Tongue (tissue), 2 donors: ENCODE data around the gene SHISA2. TPM values are rescaled to one million over a fixed set of nuclear protein-coding genes. Genes with fewer than 3 reads are reported as not detected.
A peak's percentile ranks its signal among the peaks of the same experiment; 100 is the strongest.
"Not testable (repeated sequence)": the region's sequence is repeated elsewhere in the genome, so short reads cannot be mapped to it uniquely, and the experiment has no call there.

ENCODE experiments used
- DNase-seq: peaks from one replicate; pipeline ENCODE4 v3.0.0-alpha.2; 2015
- total RNA-seq: library from RNA; depleted of rRNA; stranded (reverse); fragments of >200 nt; gene quantifications from one replicate; pipeline ENCODE4 v1.2.3, GENCODE V29; 2014

Gene SHISA2
- 116 TPM for total RNA-seq

DNA sequence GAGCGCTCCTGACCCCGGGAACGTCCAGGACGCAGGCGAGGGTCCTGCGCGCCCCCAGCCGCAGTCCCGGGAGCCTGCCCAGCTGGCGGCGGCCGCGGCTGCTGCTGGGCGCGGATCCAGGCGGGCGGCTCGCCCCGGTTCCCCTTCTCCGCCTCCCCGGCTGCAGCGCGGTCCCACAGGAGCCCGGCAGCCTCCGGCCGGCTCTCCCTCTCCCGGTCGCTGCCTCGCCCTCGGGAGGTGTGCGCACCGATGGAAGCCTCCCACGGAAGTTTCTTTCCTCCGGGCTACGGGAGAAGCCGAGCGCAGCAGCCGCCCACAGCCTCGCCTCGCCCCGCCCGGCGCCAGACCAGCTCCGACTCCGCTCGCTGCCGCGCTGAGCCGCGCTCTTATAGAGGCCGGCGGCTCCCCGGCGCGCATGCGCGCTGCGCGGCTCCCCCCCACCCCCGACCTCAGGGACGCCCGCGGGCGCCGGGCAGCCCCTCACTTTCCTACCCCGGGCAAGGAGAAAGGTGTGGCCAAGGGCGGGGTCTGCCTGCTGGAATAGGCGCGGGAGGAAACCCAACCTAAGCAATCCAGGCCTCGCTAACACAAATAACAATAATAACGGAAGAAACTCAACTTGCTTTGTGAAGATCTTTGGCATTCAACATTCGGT is at the start of gene SHISA2:
Gene SHISA2, minus strand, starts transcription at position 360 of the 655 bp plus-strand sequence. CDS start 1,041 bp downstream, outside the sequence.
- DNase-seq, result peak; percentile 89

- no peak for DNase-seq
These were observed 44.2 kb upstream of the SHISA2 start for GRCh38 chr13:26095846-26096610.

DNA sequence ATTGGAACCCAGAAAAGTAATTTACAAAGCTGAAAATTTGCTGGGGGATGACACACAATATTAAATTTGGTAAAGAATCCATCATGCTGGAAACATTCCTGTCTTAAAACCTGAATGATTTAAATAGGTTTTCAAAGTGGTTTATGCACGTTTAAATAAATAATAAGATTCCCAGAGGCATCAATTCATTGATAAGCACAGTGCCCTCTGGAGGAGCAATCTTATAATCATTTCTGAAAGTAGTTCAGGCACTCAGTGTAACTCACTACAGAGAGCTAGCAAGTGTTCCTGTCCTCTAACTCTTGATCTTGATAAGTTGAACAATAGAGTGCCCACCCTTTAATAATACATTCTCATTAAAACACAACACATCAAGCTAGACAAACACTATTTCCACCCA is 43.5 kb upstream of the SHISA2 start:
- DNase-seq, result no peak

DNA sequence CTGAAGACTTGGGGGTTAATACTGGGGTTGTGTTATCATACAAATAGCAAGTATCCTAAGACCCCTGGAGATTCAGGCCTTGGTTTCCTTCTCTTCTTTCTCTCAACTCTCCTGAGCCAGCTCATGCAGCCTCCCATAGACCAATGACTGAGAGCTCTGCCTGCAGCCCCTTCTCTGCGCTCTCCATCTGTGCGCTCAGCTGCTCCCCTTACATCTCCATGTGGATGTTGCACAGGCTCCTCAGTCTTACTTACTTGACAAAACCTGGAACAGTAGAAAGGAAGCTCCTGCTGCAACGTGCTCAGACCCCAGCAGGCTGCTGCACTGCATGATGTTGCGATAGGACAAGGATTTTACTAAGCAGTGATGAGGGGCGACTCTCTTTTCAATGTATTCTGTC is 25.0 kb upstream of the SHISA2 start:
- DNase-seq, result not testable (repeated sequence)

DNA sequence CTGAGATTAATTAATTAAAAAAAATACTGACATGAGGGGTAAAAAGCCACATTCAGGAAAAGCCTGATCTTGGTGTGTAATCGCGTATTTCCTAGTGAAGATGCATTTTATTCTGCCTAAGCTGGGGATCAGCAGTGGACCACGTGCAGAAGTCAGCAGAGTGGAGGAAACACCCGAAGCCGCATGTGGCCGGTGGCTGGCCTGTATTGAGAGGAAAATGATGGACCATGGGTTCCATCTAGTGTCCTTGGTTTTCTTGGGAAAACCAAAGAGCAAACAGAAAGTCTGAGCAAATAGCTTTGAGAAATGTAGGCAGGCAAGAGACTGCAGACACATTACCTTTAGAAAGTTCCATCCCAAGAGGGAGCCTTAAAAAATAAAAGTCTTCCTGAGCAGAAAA is 23.7 kb upstream of the SHISA2 start:
- peak; percentile 43 for DNase-seq

DNA sequence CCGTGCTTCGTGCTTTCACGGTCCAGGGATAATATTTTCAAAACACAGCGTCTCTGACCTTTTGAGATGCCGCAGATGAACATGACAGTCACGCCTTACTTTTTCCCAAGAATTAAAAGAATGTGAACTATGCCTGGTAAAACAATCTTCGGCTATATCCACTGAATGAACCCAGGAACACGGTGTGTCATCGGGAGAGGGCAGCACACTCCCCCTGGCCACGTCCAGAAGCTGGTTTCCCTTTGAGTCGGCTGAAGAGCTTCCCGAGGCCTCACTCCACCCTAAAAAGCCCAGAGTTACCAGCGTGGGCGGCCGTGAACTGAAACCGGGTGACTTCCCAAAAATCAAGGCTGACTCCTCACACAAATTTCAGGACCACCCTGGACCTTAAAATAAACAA is 22.9 kb upstream of the SHISA2 start:
- DNase-seq, result no peak

GRCh38 chr13:26072335-26072734 is 20.5 kb upstream of the SHISA2 start:
- peak; percentile 21 for DNase-seq

- peak; percentile 56 for DNase-seq
These were observed 19.9 kb upstream of the SHISA2 start for GRCh38 chr13:26071691-26072090.

- DNase-seq, result peak; percentile 24
These were observed 17.8 kb upstream of the SHISA2 start for GRCh38 chr13:26069642-26070041.

DNA sequence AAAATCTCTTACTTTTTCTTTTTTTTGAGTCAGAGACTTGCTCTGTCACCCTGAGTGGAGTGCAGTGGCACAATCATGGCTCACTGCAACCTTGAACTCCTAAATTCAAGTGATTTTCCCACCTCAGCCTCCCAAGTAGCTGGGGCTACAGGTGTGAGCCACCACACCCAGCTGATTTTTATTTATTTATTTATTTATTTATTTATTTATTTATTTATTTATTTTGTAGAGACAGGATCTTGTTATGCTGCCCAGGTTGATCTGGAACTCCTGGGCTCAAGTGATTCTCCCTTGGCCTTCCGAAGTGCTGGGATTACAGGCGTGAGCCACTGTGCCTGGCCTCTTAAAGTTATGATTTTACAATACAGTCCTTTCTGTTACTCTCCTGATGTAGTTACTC is 16.6 kb upstream of the SHISA2 start:
- not testable (repeated sequence) for DNase-seq

DNA sequence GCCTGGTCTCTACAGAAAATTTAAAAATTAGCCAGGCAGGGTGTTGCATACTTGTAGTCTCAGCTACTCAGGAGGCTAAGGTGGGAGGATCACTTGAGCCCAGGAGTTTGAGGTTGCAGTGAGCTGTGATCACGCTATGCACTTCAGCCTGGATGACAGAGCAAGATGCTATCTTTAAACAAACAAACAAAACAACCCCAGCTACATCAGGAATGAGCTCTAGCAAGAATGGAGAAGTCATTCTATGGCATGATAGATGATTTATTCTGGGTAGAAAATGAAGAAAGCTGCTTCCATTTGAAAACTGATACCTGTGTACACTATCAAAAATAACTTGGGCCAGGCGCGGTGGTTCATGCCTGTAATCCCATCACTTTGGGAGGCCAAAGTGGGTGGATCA is 15.8 kb upstream of the SHISA2 start:
- no peak for DNase-seq

- not testable (repeated sequence) for DNase-seq
These were observed 14.7 kb upstream of the SHISA2 start for GRCh38 chr13:26066492-26066891.

DNA sequence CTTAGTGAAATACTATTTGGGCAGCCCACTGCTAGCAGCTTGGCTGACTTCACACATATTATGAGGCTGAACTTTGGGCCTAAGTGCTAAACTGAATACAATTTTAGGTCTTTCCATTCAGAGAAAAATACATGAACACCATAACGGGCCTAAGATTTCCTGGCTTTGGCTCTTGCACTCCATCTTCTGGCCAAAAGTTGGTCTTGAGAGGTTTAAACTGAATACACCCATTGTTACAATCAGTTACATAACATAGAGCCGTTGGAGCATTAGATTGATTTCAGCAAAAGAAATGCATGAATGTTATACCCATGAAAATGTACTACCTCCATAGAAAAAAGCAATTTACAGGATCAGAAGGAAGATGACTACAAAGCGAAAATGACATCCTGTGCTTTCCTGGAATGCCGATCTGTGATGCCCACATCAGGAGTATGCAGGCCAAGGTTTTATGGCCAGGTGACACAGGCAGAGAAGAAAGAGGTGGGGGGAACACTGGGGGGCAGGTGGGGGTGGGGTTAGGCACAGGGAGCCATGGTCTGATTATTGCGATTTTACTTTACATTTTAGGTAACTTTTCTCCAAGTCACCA is 11.1 kb upstream of the SHISA2 start:
- DNase-seq, result peak; percentile 89

DNA sequence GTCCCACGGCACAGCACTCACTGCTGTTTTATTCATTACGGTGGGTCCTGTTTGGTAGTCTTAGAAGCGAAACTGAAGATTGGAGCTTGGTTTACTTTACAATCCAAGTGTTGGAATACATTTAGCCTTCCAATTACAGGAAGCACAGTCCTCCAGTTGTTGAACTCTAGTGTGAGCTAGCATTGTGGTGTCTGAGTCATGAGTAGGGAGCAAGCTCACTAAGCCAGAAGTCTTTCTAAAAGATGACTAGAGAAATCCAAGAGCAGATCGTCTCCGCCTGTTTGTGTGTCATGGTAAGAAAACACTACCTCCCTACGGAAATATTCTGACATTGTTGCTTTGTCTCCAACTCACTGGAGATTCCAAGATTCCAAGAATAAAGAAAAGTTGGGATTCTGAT is 10.1 kb upstream of the SHISA2 start:
- peak; percentile 51 for DNase-seq

- no peak for DNase-seq
These were observed 9.4 kb upstream of the SHISA2 start for GRCh38 chr13:26061256-26061655.

DNA sequence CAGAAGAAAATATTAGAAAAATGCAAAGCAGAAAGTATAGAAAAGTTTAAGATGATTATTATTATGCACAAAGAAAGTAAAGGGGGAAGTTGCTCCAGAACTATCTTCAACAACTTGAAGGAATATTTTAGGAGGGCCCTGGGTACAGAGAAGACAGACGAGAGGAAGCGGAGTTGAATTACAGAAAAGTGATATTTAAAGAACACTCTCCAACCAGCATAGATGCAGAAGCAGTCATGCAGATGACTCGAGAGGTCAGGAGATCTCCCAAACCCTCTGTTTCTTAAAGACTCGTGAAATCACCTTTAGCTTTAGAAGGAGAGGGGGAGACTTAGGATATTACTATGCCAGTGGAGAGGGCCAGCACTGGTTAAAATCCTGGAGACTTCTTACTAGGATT is 8.5 kb upstream of the SHISA2 start:
- DNase-seq, result peak; percentile 17

GRCh38 chr13:26058704-26059103 is 6.9 kb upstream of the SHISA2 start:
- DNase-seq, result no peak

GRCh38 chr13:26054896-26055295 is 3.1 kb upstream of the SHISA2 start:
- no peak for DNase-seq

- no peak for DNase-seq
These were observed 1.7 kb upstream of the SHISA2 start for GRCh38 chr13:26053418-26053980.

DNA sequence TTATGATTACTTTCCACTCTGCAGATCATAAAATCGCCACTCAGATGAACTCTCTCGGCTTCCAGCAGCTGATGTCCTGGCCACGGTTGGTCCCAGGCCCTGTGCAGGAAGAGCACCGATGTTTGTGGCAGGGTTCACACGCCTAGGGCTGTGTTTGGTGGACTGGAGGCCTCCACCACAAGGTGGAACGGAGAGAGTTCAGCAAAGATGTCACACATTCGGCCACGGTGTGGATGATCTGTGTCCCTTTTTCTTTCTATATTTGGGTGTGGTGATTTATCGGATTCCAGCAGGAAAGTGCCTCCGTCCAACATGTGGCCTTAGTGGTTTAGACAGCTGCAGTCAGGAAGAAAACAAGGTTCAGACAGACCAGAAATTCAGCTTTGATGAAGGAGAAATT is 521 bp upstream of the SHISA2 start:
- DNase-seq, result peak; percentile 64

DNA sequence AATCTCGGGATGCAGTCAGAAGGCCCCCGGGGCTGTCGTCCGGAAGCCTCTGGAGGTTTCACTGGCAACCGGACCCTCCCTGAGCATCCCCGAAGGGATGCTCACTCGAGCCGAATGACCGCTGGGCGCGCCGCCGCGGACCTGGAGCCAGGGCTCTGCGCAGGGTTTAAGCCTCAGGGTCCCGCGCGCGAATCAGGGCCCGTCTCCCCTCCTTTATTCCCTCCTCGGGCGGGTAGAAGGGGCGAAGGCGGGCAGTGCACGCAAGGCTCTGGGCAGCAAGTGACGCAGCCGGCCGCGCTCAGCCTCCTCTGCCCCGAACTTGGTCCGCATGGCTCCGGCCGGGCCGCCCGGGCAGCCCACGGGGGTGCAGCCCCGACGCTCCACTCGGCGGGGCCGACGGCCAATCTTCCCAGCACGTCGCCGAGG is 572 bp downstream of the SHISA2 start:
- DNase-seq, result peak; percentile 48

DNA sequence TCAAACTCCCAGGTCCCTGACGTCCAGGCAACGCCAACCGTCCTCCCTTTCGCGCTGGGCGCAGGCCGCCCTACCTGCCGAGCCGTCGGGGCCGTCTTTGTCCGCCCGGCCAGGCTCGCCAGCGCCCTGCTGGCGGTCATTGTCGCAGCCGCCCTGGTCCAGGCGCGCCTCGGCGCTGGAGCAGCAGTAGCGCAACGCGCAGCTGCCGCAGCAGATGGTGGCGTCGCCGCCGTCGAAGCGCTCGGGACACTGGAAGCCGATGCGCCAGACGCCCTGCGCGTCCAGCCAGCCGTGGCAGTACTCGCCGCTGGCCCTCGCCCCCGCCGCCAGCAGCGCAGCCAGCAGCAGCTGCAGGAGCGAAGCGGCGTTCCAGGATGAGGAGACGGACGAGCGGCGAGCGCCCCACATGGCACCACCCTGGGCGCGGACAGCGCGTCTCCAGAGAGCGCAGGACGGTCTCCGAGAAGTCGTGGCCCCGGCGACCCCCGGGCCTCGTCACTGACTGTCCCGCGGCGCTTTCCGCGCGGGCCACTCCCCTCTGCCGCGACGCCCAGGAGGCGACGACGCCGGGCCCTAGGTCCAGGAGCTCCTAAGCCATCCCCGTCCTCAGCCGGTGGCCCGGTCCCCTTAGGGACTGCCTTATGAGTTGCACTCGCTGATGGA is 1.1 kb downstream of the SHISA2 start:
- DNase-seq, result peak; percentile 83

GRCh38 chr13:26048741-26049140 is 3.1 kb downstream of the SHISA2 start:
- peak; percentile 53 for DNase-seq
